ENCODE measurements around the gene TANGO2. TPM values are rescaled to one million over a fixed set of nuclear protein-coding genes. Genes with fewer than 3 reads are reported as not detected.

Gene TANGO2
- total RNA-seq, 4 donors from 2014 or later: 31.7 to 56.7 (median 39.0) TPM

GRCh38 chr22:20111045-20111688 is 90.3 kb downstream of the TANGO2 start:
- DNase-seq (ENCODE audit: low spot score in 2 of 2): no peak
- 59% methylated on average over 13 to 14 of the region's 14 CpGs for WGBS, 2 donors
- no peaks in the 10 kb centered on the region for H3K27me3 ChIP-seq
- peaks cover 0 to 99% (median 35%) of the 10 kb centered on the region in 3 donors for H3K36me3 ChIP-seq
- H3K27ac ChIP-seq: no peak overlapping the region
- peaks cover 0 to 40% (median 15%) of the 10 kb centered on the region in 4 donors for H3K4me1 ChIP-seq
- no peaks in the 10 kb centered on the region for H3K9me3 ChIP-seq
- H3K4me3 ChIP-seq: no peak overlapping the region
- TF ChIP-seq EP300 (IDR thresholded peaks at IDR 0.05) (no peak), POLR2A (IDR thresholded peaks at IDR 0.05) (no peak), CTCF (IDR thresholded peaks at IDR 0.05) (no peak)

- Histone ChIP-seq H3K27ac (peak overlapping the region in 1 of 4 donors; percentile 60), H3K9me3 (no peaks in the 10 kb centered on the region), H3K27me3 (no peaks in the 10 kb centered on the region), H3K4me1 (peaks cover 0 to 45% (median 19%) of the 10 kb centered on the region in 4 donors), H3K4me3 (no peak overlapping the region), H3K36me3 (peaks cover 0 to 91% (median 29%) of the 10 kb centered on the region in 3 donors)
- TF ChIP-seq EP300 (IDR thresholded peaks at IDR 0.05): no peak
- no peak for TF ChIP-seq POLR2A (IDR thresholded peaks at IDR 0.05)
- no peak for TF ChIP-seq CTCF (IDR thresholded peaks at IDR 0.05)
- DNase-seq (ENCODE audit: low spot score in 2 of 2): no peak
- WGBS, 2 donors: 45 to 47% methylated on average over 2 to 6 of the region's 7 CpGs
These were observed 91.0 kb downstream of the TANGO2 start for GRCh38 chr22:20111689-20112622.

- no peak for DNase-seq (ENCODE audit: low spot score in 2 of 2)
- Histone ChIP-seq H3K36me3 (peaks cover 0 to 82% (median 20%) of the 10 kb centered on the region in 3 donors), H3K27ac (no peak overlapping the region)
These were observed 92.0 kb downstream of the TANGO2 start for GRCh38 chr22:20112623-20113511.

More at GRCh38 chr22:20112623-20113511, 92.0 kb downstream of the TANGO2 start:
- Histone ChIP-seq H3K4me3 (no peak overlapping the region), H3K27me3 (no peaks in the 10 kb centered on the region), H3K4me1 (peaks cover 0 to 47% (median 20%) of the 10 kb centered on the region in 4 donors), H3K9me3 (no peaks in the 10 kb centered on the region)
- TF ChIP-seq CTCF (IDR thresholded peaks at IDR 0.05): no peak
- no peak for TF ChIP-seq EP300 (IDR thresholded peaks at IDR 0.05)
- no peak for TF ChIP-seq POLR2A (IDR thresholded peaks at IDR 0.05)
- 81 to 82% methylated on average over 15 to 25 of the region's 26 CpGs for WGBS, 2 donors
